ENCODE data around the gene ADAMTSL3.

DNA sequence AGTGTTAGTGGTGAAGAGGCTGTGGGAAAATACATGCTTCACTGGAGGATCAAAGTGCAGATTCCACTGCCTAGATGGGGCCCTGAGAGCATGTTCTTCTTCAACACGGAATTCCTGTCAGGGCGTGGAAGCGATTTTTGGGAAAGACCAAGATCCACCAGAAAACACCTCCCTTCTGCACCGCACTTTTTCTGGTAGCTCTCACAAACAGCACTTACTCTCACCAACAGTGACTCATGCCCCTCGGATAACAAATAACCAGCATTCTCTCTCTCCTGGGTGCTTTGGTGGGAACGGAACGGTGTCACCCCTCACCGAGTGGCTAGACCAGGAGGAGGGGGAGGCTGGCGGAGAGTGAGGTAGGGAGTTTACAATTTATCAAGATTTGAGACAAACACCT lies 40.1 kb downstream of the ADAMTSL3 start:
- TF ChIP-seq, protein P1, sequence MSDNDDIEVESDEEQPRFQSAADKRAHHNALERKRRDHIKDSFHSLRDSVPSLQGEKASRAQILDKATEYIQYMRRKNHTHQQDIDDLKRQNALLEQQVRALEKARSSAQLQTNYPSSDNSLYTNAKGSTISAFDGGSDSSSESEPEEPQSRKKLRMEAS (IDR thresholded peaks at IDR 0.05) = no peak
- TF ChIP-seq SRF (IDR thresholded peaks at IDR 0.05; ENCODE audit: low read depth) = no peak
- no peak for TF ChIP-seq POLR2A (IDR thresholded peaks at IDR 0.05; ENCODE audit: borderline replicate concordance, extremely low read depth, insufficient read depth, insufficient read length)
- TF ChIP-seq, protein P2, sequence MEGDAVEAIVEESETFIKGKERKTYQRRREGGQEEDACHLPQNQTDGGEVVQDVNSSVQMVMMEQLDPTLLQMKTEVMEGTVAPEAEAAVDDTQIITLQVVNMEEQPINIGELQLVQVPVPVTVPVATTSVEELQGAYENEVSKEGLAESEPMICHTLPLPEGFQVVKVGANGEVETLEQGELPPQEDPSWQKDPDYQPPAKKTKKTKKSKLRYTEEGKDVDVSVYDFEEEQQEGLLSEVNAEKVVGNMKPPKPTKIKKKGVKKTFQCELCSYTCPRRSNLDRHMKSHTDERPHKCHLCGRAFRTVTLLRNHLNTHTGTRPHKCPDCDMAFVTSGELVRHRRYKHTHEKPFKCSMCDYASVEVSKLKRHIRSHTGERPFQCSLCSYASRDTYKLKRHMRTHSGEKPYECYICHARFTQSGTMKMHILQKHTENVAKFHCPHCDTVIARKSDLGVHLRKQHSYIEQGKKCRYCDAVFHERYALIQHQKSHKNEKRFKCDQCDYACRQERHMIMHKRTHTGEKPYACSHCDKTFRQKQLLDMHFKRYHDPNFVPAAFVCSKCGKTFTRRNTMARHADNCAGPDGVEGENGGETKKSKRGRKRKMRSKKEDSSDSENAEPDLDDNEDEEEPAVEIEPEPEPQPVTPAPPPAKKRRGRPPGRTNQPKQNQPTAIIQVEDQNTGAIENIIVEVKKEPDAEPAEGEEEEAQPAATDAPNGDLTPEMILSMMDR (IDR thresholded peaks at IDR 0.05 in 2 of 3, conservative IDR thresholded peaks at IDR 0.05 in 1 of 3; ENCODE audit: borderline replicate concordance in 1 of 3, insufficient read depth in 1 of 3, low read depth in 2 of 3, low read length in 2 of 3) = no peak
- TF ChIP-seq EZH2 (IDR thresholded peaks at IDR 0.05) = no peak
- no peak for TF ChIP-seq POLR2AphosphoS5 (IDR thresholded peaks at IDR 0.05; ENCODE audit: low read depth, low read length)
- no peak for TF ChIP-seq EZH2phosphoT487 (IDR thresholded peaks at IDR 0.05; ENCODE audit: borderline replicate concordance)
- no peak for TF ChIP-seq RAD21 (IDR thresholded peaks at IDR 0.05; ENCODE audit: low read depth)
- no peak for TF ChIP-seq SIN3A (IDR thresholded peaks at IDR 0.05; ENCODE audit: low read depth)
- TF ChIP-seq FOSL1 (IDR thresholded peaks at IDR 0.05; ENCODE audit: low read depth) = no peak
- TF ChIP-seq CEBPB (IDR thresholded peaks at IDR 0.05; ENCODE audit: low read depth) = no peak
- TF ChIP-seq, protein P3, sequence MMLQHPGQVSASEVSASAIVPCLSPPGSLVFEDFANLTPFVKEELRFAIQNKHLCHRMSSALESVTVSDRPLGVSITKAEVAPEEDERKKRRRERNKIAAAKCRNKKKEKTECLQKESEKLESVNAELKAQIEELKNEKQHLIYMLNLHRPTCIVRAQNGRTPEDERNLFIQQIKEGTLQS (IDR thresholded peaks at IDR 0.05) = no peak

Data from HCT116 (cell line).